Measurements from ENCODE around the gene AKAP8. TPM values are rescaled to one million over a fixed set of nuclear protein-coding genes. Genes with fewer than 3 reads are reported as not detected.
"Not testable (repeated sequence)": the region's sequence is repeated elsewhere in the genome, so short reads cannot be mapped to it uniquely, and the experiment has no call there.

Gene AKAP8
- total and polyA plus RNA-seq, 4 donors = 10.1 to 29.1 (median 21.3) TPM

DNA sequence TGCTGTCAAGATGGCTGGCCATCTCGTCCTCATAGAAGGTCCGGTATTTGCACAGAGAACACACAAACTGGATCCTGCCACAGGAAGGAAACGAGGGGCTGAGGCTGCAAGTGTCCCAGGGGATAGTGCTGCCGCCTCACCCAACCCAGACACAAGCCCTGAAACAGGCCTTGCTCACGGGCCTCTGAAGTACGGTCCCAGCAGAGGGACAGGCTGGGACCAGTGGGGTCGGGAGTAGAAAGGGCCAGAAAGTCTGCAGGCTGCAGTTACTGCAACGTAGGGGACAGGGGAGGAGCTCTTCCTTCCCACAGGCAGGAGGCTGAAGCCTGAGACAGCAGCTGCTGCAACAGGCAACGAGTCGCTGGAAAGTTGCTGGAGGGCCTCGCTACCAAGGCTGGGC is 18.2 kb upstream of the AKAP8 start:
- no peak overlapping the region for H3K4me3 ChIP-seq (ENCODE audit: low read depth, low read length)
- peaks cover 10% of the 10 kb centered on the region for H3K4me1 ChIP-seq (ENCODE audit: control insufficient read depth, insufficient read depth, low read length)
- no peak for DNase-seq (ENCODE audit: low read depth in 4 of 6, low spot score in 6 of 6)
- no peak overlapping the region for H3K27ac ChIP-seq (ENCODE audit: low read depth, low read length)
- H3K27me3 ChIP-seq (ENCODE audit: control insufficient read depth, insufficient read depth, low read length) = no peaks in the 10 kb centered on the region
- H3K36me3 ChIP-seq (ENCODE audit: control insufficient read depth, insufficient read depth, low read length) = peaks cover 85% of the 10 kb centered on the region
- H3K9me3 ChIP-seq (ENCODE audit: control insufficient read depth, insufficient read depth, low read length) = no peaks in the 10 kb centered on the region
- WGBS (ENCODE audit: insufficient coverage) = 93% methylated on average over 11 of the region's 11 CpGs

DNA sequence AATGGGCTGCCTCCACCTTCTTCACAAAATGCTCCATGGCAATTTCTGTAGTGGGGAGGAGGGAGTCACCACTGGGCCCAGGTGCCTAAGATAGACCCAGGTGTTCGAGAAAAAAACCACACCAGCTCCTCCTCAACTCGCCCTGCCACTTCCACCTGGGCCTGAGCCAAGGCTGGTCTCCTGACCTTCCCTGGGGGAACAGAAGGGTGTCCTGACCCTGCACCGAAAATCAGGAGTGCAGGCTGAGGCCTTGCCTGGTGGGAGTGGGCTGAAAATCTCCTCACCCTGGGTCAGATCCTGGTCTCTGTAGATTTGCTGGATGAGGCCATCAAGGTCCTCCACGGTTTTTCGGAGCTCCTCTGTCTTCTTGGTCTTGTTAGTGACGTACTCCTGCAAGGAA is 17.6 kb upstream of the AKAP8 start:
- 93% methylated on average over 4 of the region's 6 CpGs for WGBS (ENCODE audit: insufficient coverage)
- peaks cover 83% of the 10 kb centered on the region for H3K36me3 ChIP-seq (ENCODE audit: control insufficient read depth, insufficient read depth, low read length)

DNA sequence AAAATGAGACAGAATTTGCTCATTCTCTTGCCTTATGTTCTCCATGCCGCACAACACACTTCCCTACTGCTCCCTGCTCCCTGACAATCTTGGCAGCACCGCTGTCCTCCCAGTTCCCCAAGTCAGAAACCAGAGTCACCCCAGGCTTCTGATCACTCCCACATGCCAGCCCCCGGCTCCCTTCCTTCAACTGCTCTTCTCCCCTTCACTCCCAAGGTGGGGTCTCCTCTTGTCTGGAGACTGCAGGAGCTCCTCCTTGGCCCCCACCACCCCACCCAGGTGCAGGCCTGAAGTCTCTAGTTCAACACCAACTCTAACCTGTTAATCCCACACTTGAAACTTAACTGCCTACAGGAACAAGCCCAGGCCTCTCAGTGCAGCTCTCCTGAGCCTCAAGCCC is 16.8 kb upstream of the AKAP8 start:
- 96% methylated on average over 3 of the region's 3 CpGs for WGBS (ENCODE audit: insufficient coverage)
- Histone ChIP-seq H3K36me3 (ENCODE audit: control insufficient read depth, insufficient read depth, low read length) (peaks cover 82% of the 10 kb centered on the region), H3K27ac (ENCODE audit: low read depth, low read length) (no peak overlapping the region)

More for the DNA sequence above, 17.6 kb upstream of the AKAP8 start:
- no peaks in the 10 kb centered on the region for H3K27me3 ChIP-seq (ENCODE audit: control insufficient read depth, insufficient read depth, low read length)
- peaks cover 5% of the 10 kb centered on the region for H3K4me1 ChIP-seq (ENCODE audit: control insufficient read depth, insufficient read depth, low read length)
- no peak overlapping the region for H3K4me3 ChIP-seq (ENCODE audit: low read depth, low read length)
- no peak overlapping the region for H3K27ac ChIP-seq (ENCODE audit: low read depth, low read length)
- DNase-seq (ENCODE audit: low read depth in 4 of 6, low spot score in 6 of 6) = no peak
- no peaks in the 10 kb centered on the region for H3K9me3 ChIP-seq (ENCODE audit: control insufficient read depth, insufficient read depth, low read length)

DNA sequence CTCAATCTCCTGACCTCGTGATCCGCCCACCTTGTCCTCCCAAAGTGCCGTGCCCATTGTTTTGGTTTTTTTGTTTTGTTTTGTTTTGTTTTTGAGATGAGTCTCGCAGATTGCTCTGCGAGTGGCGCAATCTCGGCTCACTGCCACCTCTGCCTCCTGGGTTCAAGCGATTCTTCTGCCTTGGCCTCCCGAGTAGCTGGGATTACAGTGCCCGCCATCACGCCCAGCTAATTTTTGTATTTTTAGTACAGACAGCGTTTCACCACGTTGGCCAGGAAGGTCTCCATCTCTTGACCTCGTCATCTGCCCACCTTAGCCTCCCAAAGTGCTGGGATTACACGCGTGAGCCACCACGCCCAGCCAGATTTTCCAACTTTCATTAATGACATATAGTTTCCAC is 15.7 kb upstream of the AKAP8 start:
- H3K27me3 ChIP-seq (ENCODE audit: control insufficient read depth, insufficient read depth, low read length); H3K9me3 ChIP-seq (ENCODE audit: control insufficient read depth, insufficient read depth, low read length); DNase-seq (ENCODE audit: low read depth in 4 of 6, low spot score in 6 of 6); H3K4me3 ChIP-seq (ENCODE audit: low read depth, low read length); H3K27ac ChIP-seq (ENCODE audit: low read depth, low read length); H3K4me1 ChIP-seq (ENCODE audit: control insufficient read depth, insufficient read depth, low read length): not testable (repeated sequence)
- H3K36me3 ChIP-seq (ENCODE audit: control insufficient read depth, insufficient read depth, low read length) = peaks cover 71% of the 10 kb centered on the region
- 94% methylated on average over 15 of the region's 17 CpGs for WGBS (ENCODE audit: insufficient coverage)

More for the DNA sequence above, 16.8 kb upstream of the AKAP8 start:
- H3K4me1 ChIP-seq (ENCODE audit: control insufficient read depth, insufficient read depth, low read length) = peaks cover 3% of the 10 kb centered on the region
- no peak for DNase-seq (ENCODE audit: low read depth in 4 of 6, low spot score in 6 of 6)
- H3K27me3 ChIP-seq (ENCODE audit: control insufficient read depth, insufficient read depth, low read length) = no peaks in the 10 kb centered on the region
- no peak overlapping the region for H3K4me3 ChIP-seq (ENCODE audit: low read depth, low read length)
- H3K9me3 ChIP-seq (ENCODE audit: control insufficient read depth, insufficient read depth, low read length) = no peaks in the 10 kb centered on the region

DNA sequence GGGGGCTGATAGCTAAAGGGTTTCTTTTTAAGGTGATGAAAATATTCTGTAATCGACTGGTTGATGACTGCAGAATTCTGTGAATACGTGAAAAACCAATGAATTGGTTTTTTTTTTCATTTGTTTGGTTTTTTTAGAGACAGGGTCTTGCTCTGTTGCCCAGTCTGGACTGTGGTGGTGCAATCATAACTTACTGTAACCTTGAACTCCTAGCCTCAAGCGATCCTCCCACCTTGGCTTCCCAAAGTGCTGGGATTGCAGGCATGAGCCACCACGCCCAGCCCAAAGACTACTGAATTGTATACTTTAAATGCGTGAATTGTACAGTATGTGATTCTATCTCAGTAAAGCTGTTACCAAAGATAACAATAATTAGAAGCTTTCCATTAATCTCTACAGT is 14.8 kb upstream of the AKAP8 start:
- no peak overlapping the region for H3K4me3 ChIP-seq (ENCODE audit: low read depth, low read length)
- WGBS (ENCODE audit: insufficient coverage) = 100% methylated on average over 2 of the region's 5 CpGs
- no peaks in the 10 kb centered on the region for H3K9me3 ChIP-seq (ENCODE audit: control insufficient read depth, insufficient read depth, low read length)
- H3K36me3 ChIP-seq (ENCODE audit: control insufficient read depth, insufficient read depth, low read length) = peaks cover 70% of the 10 kb centered on the region
- no peak for DNase-seq (ENCODE audit: low read depth in 4 of 6, low spot score in 6 of 6)
- H3K27me3 ChIP-seq (ENCODE audit: control insufficient read depth, insufficient read depth, low read length) = no peaks in the 10 kb centered on the region
- H3K27ac ChIP-seq (ENCODE audit: low read depth, low read length) = no peak overlapping the region
- H3K4me1 ChIP-seq (ENCODE audit: control insufficient read depth, insufficient read depth, low read length) = no peaks in the 10 kb centered on the region

DNA sequence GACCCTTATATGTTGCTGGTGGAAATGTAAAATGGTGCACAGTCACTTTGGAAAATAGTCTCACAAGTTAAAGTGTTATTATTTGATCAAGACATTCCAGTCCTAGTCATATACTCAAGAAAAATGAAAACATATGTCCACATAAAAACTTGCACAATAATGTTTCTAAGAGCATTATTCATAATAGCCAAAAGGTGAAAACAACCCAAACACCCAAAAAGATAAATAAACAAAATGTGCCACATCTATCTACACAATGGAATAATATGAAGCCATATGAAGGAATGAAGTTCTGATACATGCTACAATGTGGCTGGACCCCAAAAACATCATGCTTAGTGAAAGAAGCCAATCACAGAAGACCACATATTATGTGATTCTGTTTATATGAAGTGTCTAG is 14.4 kb upstream of the AKAP8 start:
- H3K4me3 ChIP-seq (ENCODE audit: low read depth, low read length) = no peak overlapping the region
- no peak overlapping the region for H3K27ac ChIP-seq (ENCODE audit: low read depth, low read length)
- peaks cover 68% of the 10 kb centered on the region for H3K36me3 ChIP-seq (ENCODE audit: control insufficient read depth, insufficient read depth, low read length)
- H3K4me1 ChIP-seq (ENCODE audit: control insufficient read depth, insufficient read depth, low read length) = no peaks in the 10 kb centered on the region
- H3K27me3 ChIP-seq (ENCODE audit: control insufficient read depth, insufficient read depth, low read length) = no peaks in the 10 kb centered on the region
- no peaks in the 10 kb centered on the region for H3K9me3 ChIP-seq (ENCODE audit: control insufficient read depth, insufficient read depth, low read length)
- no peak for DNase-seq (ENCODE audit: low read depth in 4 of 6, low spot score in 6 of 6)

DNA sequence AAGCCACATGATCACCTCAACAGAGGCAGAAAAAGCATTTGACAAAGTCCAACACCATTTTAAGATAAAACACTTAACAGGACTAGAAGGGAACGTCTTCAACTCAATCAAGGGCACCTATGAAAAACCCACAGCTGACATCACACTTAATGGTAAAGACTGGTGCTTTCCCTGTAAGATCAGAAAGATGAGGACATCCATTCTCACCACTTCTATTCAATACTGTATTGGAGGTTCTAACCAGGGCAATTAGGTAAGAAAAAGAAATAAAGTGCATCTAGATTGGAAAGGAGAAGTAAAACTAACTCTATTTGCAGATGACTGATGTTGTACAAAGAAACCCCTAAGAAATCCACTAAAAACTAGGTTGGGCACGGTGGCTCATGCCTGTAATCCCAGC is 11.2 kb upstream of the AKAP8 start:
- Histone ChIP-seq H3K4me1 (ENCODE audit: control insufficient read depth, insufficient read depth, low read length) (no peaks in the 10 kb centered on the region), H3K9me3 (ENCODE audit: control insufficient read depth, insufficient read depth, low read length) (no peaks in the 10 kb centered on the region), H3K27me3 (ENCODE audit: control insufficient read depth, insufficient read depth, low read length) (no peaks in the 10 kb centered on the region), H3K36me3 (ENCODE audit: control insufficient read depth, insufficient read depth, low read length) (peaks cover 53% of the 10 kb centered on the region), H3K4me3 (ENCODE audit: low read depth, low read length) (no peak overlapping the region), H3K27ac (ENCODE audit: low read depth, low read length) (no peak overlapping the region)
- no CpG with 5 or more reads among the region's 2 CpGs for WGBS (ENCODE audit: insufficient coverage)
- DNase-seq (ENCODE audit: low read depth in 4 of 6, low spot score in 6 of 6) = no peak

DNA sequence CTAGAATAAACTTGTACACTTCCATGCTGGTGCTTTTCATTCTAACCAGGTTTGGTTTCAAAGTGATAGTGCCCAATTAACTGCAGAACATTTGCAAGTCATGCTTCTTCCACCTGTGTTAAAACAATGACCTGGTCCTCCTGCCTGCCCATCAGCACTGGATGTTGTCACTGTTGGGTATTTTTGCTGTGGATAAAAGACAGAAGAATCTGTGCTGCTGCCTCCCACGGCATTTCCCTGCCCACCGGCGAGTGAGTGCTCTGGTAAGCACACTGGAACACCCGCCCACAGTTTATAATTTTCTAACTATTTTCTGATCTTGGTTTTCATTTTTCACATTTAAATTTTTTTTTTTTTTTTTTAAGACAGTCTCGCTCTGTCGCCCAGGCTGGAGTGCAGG is 2.3 kb upstream of the AKAP8 start:
- WGBS (ENCODE audit: insufficient coverage) = 92% methylated on average over 5 of the region's 6 CpGs
- Histone ChIP-seq H3K4me1 (ENCODE audit: control insufficient read depth, insufficient read depth, low read length) (peaks cover 21% of the 10 kb centered on the region), H3K27me3 (ENCODE audit: control insufficient read depth, insufficient read depth, low read length) (no peaks in the 10 kb centered on the region), H3K27ac (ENCODE audit: low read depth, low read length) (no peak overlapping the region), H3K36me3 (ENCODE audit: control insufficient read depth, insufficient read depth, low read length) (peaks cover 18% of the 10 kb centered on the region), H3K4me3 (ENCODE audit: low read depth, low read length) (no peak overlapping the region), H3K9me3 (ENCODE audit: control insufficient read depth, insufficient read depth, low read length) (no peaks in the 10 kb centered on the region)
- DNase-seq (ENCODE audit: low read depth in 4 of 6, low spot score in 6 of 6) = no peak

DNA sequence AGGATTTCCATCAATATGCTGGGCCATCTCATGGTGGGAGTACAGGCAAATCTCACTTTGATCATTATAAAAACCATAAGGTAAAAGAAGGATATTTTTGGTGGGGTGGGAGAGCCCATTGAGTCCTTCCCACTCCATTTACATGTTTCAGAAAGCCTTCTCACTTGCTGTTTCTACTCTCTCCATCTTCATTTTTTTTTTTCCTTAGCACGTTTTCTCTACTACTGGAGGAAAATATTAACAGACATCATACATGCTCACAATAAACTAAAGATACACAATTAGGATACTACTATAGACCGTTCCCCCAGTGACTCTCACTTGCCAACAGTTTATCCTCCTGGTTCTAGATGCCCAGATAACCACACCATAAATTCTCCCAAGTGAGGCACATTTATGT is 1.8 kb upstream of the AKAP8 start:
- WGBS (ENCODE audit: insufficient coverage) = 90% methylated on average over 2 of the region's 2 CpGs
- peaks cover 18% of the 10 kb centered on the region for H3K36me3 ChIP-seq (ENCODE audit: control insufficient read depth, insufficient read depth, low read length)
- no peak for DNase-seq (ENCODE audit: low read depth in 4 of 6, low spot score in 6 of 6)
- H3K27me3 ChIP-seq (ENCODE audit: control insufficient read depth, insufficient read depth, low read length) = no peaks in the 10 kb centered on the region
- H3K4me1 ChIP-seq (ENCODE audit: control insufficient read depth, insufficient read depth, low read length) = peaks cover 24% of the 10 kb centered on the region
- no peak overlapping the region for H3K4me3 ChIP-seq (ENCODE audit: low read depth, low read length)
- no peaks in the 10 kb centered on the region for H3K9me3 ChIP-seq (ENCODE audit: control insufficient read depth, insufficient read depth, low read length)
- H3K27ac ChIP-seq (ENCODE audit: low read depth, low read length) = no peak overlapping the region

DNA sequence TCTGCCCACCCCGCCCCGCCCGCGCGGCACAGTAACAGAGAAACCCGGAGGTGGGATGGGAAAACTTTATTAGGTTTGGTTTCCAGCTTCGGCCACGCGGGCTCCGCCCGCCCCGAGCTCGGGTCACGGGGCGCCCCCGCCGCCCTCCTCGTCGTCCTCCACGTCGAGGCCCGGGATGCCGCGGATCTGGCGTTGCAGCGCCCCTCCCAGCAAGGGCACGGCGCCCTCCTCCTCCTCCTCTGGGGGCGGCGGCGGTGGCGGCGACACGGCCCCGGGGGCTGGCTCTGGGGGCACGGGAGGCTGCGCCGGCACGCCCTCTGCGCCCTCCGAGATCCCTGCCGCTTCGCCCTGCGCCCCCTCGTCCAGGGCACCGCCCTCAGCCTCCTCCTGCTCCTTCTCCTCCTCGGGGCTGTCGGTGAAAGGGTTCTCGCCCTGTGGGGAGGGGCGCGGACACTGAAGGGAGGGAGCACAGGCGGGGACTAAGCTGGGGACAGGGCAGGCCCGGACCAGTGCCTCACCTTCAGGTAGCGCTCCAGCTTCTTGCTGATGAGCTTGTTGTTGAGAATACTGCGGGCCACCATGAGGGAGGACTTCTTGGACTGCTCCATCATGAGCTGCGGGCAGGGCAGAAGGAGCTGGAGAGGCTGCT is 536 bp upstream of the AKAP8 start:
- 1% methylated on average over 48 of the region's 56 CpGs for WGBS (ENCODE audit: insufficient coverage)
- H3K27ac ChIP-seq (ENCODE audit: low read depth, low read length) = peak overlapping the region; percentile 4
- peak in 2 of 6 donors; percentile 25 to 61 for DNase-seq (ENCODE audit: low read depth in 4 of 6, low spot score in 6 of 6)

More for the DNA sequence above, 536 bp upstream of the AKAP8 start:
- peaks cover 25% of the 10 kb centered on the region for H3K4me1 ChIP-seq (ENCODE audit: control insufficient read depth, insufficient read depth, low read length)
- H3K27me3 ChIP-seq (ENCODE audit: control insufficient read depth, insufficient read depth, low read length) = no peaks in the 10 kb centered on the region
- peak overlapping the region; percentile 36 for H3K4me3 ChIP-seq (ENCODE audit: low read depth, low read length)
- H3K36me3 ChIP-seq (ENCODE audit: control insufficient read depth, insufficient read depth, low read length) = peaks cover 10% of the 10 kb centered on the region
- no peaks in the 10 kb centered on the region for H3K9me3 ChIP-seq (ENCODE audit: control insufficient read depth, insufficient read depth, low read length)
